HG03460 (cell line): ENCODE results near the gene ZNF808.
A peak's percentile ranks its signal among the peaks of the same experiment; 100 is the strongest.
"Not testable (repeated sequence)": the region's sequence is repeated elsewhere in the genome, so short reads cannot be mapped to it uniquely, and the experiment has no call there.

Source experiments
- ATAC-seq: cut with Tn5 transposase; IDR thresholded peaks from one replicate; pipeline ENCODE4 v1.9.1; 2021; ENCODE audit not compliant: unreplicated experiment

The ZNF808 gene

GRCh38 chr19:52535771-52536447, 8.4 kb downstream of the ZNF808 start:
- peak; percentile 89 for ATAC-seq

DNA sequence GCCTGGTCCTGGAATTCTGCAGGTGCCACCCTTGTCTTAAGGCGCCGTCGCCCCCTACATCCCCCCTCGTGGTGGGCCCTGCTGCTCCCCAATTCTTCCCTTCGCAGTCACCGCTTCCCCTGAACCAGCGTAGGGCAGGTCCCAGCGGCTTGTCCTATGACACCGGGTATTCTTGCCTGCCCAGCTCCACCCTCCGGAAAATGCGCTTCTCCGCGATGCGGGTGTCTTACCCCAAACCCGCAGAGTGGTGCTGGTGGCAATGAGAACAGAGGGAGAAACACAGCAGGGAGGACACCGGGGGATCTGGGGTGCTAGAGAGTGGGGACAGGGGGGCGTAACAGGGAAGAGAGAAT, 9.0 kb downstream of the ZNF808 start:
- peak; percentile 4 for ATAC-seq

GRCh38 chr19:52538815-52539214, 11.3 kb downstream of the ZNF808 start:
- not testable (repeated sequence) for ATAC-seq

- ATAC-seq: not testable (repeated sequence)
These were observed 13.7 kb downstream of the ZNF808 start for GRCh38 chr19:52541176-52541575.

DNA sequence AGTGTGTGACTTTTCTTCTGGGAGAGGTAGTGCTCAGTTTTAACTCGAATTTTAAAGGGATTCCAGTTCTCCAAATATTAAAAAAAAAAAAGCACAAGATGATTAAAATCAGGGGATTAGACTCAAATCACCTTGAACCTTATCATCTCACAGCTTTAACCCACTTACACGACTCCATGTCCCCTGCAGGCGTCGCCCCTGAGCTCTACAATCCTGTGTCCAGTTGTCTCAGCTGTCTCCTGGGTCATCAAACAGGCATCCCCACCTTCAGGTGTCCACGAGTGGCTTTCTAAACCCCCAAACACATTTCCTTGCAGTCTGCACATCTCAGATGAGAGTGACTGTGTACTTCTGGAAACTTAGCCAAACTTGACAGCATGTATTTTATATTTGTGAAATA, 14.1 kb downstream of the ZNF808 start:
- no peak for ATAC-seq

- ATAC-seq: not testable (repeated sequence)
These were observed 15.1 kb downstream of the ZNF808 start for GRCh38 chr19:52542541-52542940.

GRCh38 chr19:52542984-52543664, 15.7 kb downstream of the ZNF808 start:
- ATAC-seq: no peak

- no peak for ATAC-seq
These were observed 26.9 kb downstream of the ZNF808 start for GRCh38 chr19:52554216-52554971.

GRCh38 chr19:52557231-52557995, 29.9 kb downstream of the ZNF808 start:
- ATAC-seq: no peak

DNA sequence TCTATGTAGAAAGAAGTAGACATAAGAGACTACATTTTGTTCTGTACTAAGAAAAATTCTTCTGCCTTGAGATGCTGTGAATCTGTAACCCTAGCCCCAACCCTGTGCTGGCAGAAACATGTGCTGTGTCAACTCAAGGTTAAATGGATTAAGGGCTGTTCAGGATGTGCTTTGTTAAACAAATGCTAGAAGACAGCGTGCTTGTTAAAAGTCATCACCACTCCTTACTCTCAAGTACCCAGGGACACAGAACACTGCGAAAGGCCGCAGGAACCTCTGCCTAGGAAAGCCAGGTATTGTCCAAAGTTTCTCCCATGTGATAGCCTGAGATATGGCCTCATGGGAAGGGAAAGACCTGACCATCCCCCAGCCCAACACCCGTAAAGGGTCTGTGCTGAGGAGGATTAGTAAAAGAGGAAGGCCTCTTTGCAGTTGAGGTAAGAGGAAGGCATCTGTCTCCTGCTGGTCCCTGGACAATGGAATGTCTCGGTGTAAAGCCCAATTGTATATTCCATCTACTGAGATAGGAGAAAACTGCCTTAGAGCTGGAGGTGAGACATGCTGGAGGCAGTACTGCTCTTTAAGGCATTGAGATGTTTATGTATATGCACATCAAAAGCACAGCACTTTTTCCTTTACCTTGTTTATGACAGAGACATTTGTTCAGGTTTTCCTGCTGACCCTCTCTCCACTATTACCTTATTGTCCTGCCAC, 31.4 kb downstream of the ZNF808 start:
- ATAC-seq: not testable (repeated sequence)

GRCh38 chr19:52561611-52562010, 34.1 kb downstream of the ZNF808 start:
- ATAC-seq: not testable (repeated sequence)

DNA sequence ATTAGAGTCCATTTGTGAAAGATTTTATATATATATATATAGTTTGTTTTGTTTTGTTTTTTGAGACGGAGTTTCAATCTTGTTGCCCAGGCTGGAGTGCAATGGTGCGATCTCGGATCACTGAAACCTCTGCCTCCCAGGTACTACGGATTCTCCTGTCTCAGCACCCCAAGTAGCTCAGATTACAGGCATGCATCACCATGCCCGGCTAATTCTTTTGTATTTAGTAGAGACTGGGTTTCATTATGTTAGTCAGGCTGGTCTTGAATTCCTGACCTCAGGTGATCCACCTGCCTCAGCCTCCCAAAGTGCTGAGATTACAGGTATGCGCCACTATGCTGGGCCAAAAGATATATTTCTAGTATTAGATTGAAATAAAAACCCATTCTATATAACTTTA, 38.7 kb downstream of the ZNF808 start:
- ATAC-seq: no peak

DNA sequence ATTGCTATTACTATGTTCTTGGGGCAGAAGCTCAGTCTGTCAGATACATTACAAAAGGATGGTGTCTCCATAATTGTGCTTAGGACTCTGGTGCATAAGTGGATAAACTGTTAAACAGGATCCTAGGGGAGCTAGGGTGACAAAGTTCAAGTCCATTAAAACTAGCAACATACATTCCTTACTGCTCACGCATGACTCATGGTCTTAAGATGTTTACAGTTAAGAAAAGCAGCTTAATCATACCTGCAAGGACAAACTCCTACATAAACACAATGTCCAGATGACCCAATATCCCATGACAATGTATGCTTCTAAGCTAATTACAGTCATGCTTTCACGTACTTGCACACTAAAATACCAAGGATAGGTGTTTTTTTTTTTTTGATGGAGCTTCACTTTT, 39.1 kb downstream of the ZNF808 start:
- no peak for ATAC-seq

GRCh38 chr19:52567921-52568320, 40.5 kb downstream of the ZNF808 start:
- ATAC-seq: no peak

- ATAC-seq: not testable (repeated sequence)
These were observed 42.2 kb downstream of the ZNF808 start for GRCh38 chr19:52569638-52569999.

- peak; percentile 95 for ATAC-seq
These were observed 42.8 kb downstream of the ZNF808 start, which contains the start of gene ZNF701 for GRCh38 chr19:52570000-52570861. TSS of gene ZNF701 (plus strand) at chr19:52570287. CDS start at chr19:52574148, 3,861 bp downstream.

DNA sequence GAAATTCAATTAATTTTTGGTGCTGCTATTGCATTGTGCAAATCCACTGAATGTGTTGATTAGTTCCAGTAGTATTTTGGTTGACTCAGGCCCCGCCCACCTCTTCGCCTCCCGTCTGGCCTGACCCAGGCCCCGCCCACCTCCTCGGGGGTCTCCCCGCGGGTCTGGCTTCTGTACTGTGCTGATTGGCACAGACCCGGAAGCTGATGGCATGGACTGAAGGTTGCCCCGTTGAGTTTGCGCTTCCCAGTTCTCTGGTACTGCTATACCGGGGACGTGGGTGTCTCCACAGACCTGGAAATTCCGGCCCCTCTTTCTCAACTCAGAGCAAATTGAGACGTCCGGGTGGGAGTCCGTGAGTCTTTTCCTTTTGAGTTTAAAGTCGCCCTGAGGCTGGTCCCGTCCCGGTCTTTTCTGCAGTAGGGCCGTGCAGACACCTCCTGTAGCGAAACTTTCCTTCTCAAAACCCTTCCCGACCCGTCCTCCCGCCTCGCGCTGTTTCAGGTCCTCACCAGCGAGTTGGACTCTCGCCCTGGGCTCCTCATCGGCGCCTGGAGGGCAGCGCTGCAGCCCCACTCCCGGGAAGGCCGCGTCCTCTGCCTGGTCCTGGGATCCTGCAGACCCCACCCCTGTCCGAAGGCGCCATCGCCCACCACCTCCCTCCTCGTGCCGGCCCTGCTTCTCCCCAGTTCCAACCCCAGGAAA, 57.4 kb downstream of the ZNF808 start:
- ATAC-seq: no peak

DNA sequence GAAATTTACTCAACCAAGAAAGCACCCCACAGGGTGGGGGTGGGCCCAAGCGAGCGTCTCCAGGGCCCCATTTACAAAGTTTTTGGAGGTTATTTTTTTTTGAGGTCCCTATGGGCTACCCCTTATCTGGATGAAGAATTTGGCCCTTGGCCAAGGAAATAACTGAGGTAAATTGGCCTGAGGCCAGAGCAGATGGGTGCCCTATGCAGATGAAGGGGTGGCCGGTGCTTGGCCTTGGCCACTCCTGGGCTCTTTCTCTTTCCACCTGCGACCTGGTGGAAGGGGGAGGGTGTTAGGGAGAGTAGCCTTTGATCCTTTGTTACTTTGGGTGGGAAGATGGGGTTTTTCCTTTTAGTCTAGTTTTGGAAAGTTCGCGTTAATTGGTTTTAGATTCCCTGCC, 58.1 kb downstream of the ZNF808 start:
- ATAC-seq: no peak

DNA sequence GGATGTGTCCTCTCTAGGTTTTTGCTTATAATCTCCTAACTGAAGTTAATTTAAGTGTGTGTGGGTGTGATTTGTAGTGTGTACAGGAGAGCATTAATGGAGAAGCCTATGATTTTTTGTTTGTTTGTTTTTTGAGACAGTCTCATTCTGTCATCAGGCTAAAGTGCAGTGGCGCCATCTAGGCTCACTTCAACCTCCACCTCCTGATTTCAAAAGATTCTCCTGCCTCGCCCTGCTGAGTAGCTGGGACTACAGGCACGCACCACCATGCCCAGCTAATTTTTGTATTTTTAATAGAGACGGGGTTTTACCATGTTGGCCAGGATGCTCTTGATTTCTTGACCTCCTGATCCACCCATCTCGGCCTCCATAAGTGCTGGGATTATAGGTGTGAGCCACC, 63.3 kb downstream of the ZNF808 start:
- ATAC-seq: no peak
